SK-N-MC (cell line): ENCODE measurements around the gene TAF1B.

Experiments used
- EZH2 ChIP-seq: fragments of 200-600 bp; sonication (generic); IDR thresholded peaks from one replicate; pipeline ENCODE4 v1.6.1; 2017; ENCODE audit warnings: antibody characterized with exemption
- POLR2AphosphoS5 ChIP-seq: IDR thresholded peaks from 2 replicates; pipeline ENCODE4 v1.6.1; 2012; ENCODE audit warnings: mild to moderate bottlenecking, low read depth, low read length, borderline replicate concordance

DNA sequence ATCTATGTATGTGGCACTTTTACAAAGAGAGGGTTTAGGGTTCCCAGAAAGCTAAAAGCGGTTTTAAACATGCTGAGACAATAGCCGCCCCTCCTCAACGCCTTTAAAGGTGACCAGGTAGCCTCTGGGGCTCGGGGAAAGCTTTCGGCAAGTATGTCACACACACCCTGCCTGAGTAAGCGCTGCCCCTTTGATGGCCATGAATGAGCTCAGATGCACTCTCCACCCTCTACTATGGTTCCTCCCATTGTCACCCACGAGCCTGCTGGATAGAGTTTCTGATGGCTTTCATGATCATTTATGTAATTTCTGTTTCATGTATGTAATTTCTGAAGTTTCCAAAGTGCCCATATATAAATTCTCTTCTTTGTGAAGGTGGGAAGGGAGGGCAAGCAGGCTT lies 64.1 kb downstream of the TAF1B start:
- TF ChIP-seq EZH2 = no peak
- TF ChIP-seq POLR2AphosphoS5 = no peak
